GM23338 (cell line): Measurements from ENCODE around the gene CMC2. TPM values are rescaled to one million over a fixed set of nuclear protein-coding genes. Genes with fewer than 3 reads are reported as not detected.

ENCODE experiments used
- ATAC-seq: fragments of 200-7000 bp; cut with Tn5 transposase; 3 replicates; pipeline ENCODE4 v1.9.1; 2020
- DNase-seq: peaks from one replicate; pipeline ENCODE4 v3.0.0-alpha.2; 2015; ENCODE audit warnings: low spot score
- H2AFZ ChIP-seq: fragments of 200-600 bp; sonication (generic); 2 replicates; pipeline ENCODE4 v1.8.0; 2016; ENCODE audit warnings: antibody characterized with exemption, mild to moderate bottlenecking, moderate library complexity
- H3F3A ChIP-seq: fragments of 200-600 bp; sonication (generic); replicated peaks from 2 replicates; pipeline ENCODE4 v1.8.0; 2017; ENCODE audit warnings: antibody characterized with exemption, mixed run types, low read depth
- H3K27ac ChIP-seq: fragments of 200-600 bp; sonication (generic); 2 replicates; pipeline ENCODE4 v1.6.1; 2016; ENCODE audit warnings: low read depth
- H3K27me3 ChIP-seq: fragments of 200-600 bp; sonication (generic); 2 replicates; pipeline ENCODE4 v1.8.0; 2016; ENCODE audit warnings: mild to moderate bottlenecking, mixed run types, moderate library complexity; ENCODE audit not compliant: insufficient read depth
- H3K36me3 ChIP-seq: fragments of 200-600 bp; sonication (generic); 2 replicates; pipeline ENCODE4 v1.8.0; 2016; ENCODE audit warnings: mild to moderate bottlenecking; ENCODE audit not compliant: insufficient read depth
- H3K4me1 ChIP-seq: fragments of 200-600 bp; sonication (generic); 2 replicates; pipeline ENCODE4 v1.8.0; 2016; ENCODE audit warnings: mild to moderate bottlenecking, moderate library complexity; ENCODE audit not compliant: insufficient read depth
- H3K4me2 ChIP-seq: fragments of 200-600 bp; sonication (generic); 2 replicates; pipeline ENCODE4 v1.7.1; 2017; ENCODE audit warnings: mixed run types
- H3K4me3 ChIP-seq: fragments of 200-600 bp; sonication (generic); 2 replicates; pipeline ENCODE4 v1.6.1; 2016; ENCODE audit warnings: mixed run types
- H3K79me2 ChIP-seq: fragments of 200-600 bp; sonication (generic); replicated peaks from 2 replicates; pipeline ENCODE4 v1.8.0; 2017; ENCODE audit warnings: mild to moderate bottlenecking; ENCODE audit not compliant: insufficient read depth
- H3K9me2 ChIP-seq: fragments of 200-600 bp; sonication (generic); 2 replicates; pipeline ENCODE4 v1.8.0; 2017; ENCODE audit not compliant: insufficient read depth
- H4K20me1 ChIP-seq: fragments of 200-600 bp; sonication (generic); replicated peaks from 2 replicates; pipeline ENCODE4 v1.8.0; 2017; ENCODE audit warnings: mild to moderate bottlenecking; ENCODE audit not compliant: insufficient read depth
- H3K27ac Mint-ChIP-seq: 2 replicates; pipeline ENCODE4 v1.8.0; 2020; ENCODE audit warnings: inconsistent platforms, mild to moderate bottlenecking, moderate library complexity, mixed read lengths
- H3K27me3 Mint-ChIP-seq: 3 replicates; pipeline ENCODE4 v1.8.0; 2022; ENCODE audit warnings: low read depth, mild to moderate bottlenecking, moderate library complexity, mixed read lengths, inconsistent platforms; ENCODE audit not compliant: insufficient read depth, poor library complexity
- H3K36me3 Mint-ChIP-seq: 3 replicates; pipeline ENCODE4 v1.8.0; 2021; ENCODE audit warnings: low read depth, mild to moderate bottlenecking, inconsistent platforms, moderate library complexity, mixed read lengths
- H3K4me1 Mint-ChIP-seq: 3 replicates; pipeline ENCODE4 v1.8.0; 2020; ENCODE audit warnings: mild to moderate bottlenecking, inconsistent platforms, mixed read lengths
- H3K4me3 Mint-ChIP-seq: 3 replicates; pipeline ENCODE4 v1.8.0; 2021; ENCODE audit warnings: moderate library complexity, mild to moderate bottlenecking, inconsistent platforms, mixed read lengths
- H3K9me3 Mint-ChIP-seq: 3 replicates; pipeline ENCODE4 v1.8.0; 2020; ENCODE audit warnings: moderate library complexity, mild to moderate bottlenecking, inconsistent platforms, mixed read lengths
- CREB1 ChIP-seq: fragments of 250-450 bp; sonication (Bioruptor Pico); IDR thresholded peaks from 2 replicates; pipeline ENCODE4 v1.5.0; 2020; ENCODE audit warnings: low read depth, mild to moderate bottlenecking, moderate library complexity
- EZH2 ChIP-seq: fragments of 200-600 bp; sonication (generic); IDR thresholded peaks from one replicate; pipeline ENCODE4 v1.8.0; 2017; ENCODE audit warnings: antibody characterized with exemption, mild to moderate bottlenecking, low read depth; ENCODE audit not compliant: unreplicated experiment
- EZH2phosphoT487 ChIP-seq: fragments of 200-600 bp; sonication (generic); IDR thresholded peaks from one replicate; pipeline ENCODE4 v1.8.1; 2018; ENCODE audit warnings: antibody characterized with exemption; ENCODE audit not compliant: unreplicated experiment
- JUNB ChIP-seq: IDR thresholded peaks from one replicate; pipeline ENCODE4 v1.6.1; 2016; ENCODE audit warnings: antibody characterized with exemption; ENCODE audit not compliant: unreplicated experiment
- NANOG ChIP-seq: IDR thresholded peaks from 2 replicates; pipeline ENCODE4 v1.6.1; 2016; ENCODE audit warnings: antibody characterized with exemption, borderline replicate concordance
- POLR2AphosphoS5 ChIP-seq: IDR thresholded peaks from 2 replicates; pipeline ENCODE4 v1.6.1; 2016; ENCODE audit warnings: antibody characterized with exemption, low read depth
- REST ChIP-seq: IDR thresholded peaks from one replicate; pipeline ENCODE4 v1.6.1; 2018; ENCODE audit warnings: antibody characterized with exemption; ENCODE audit not compliant: unreplicated experiment
- STAT1 ChIP-seq: IDR thresholded peaks from one replicate; pipeline ENCODE4 v1.6.1; 2016; ENCODE audit warnings: antibody characterized with exemption; ENCODE audit not compliant: unreplicated experiment
- ZNF114 ChIP-seq: fragments of 250-450 bp; sonication (Bioruptor Pico); IDR thresholded peaks from 2 replicates; pipeline ENCODE4 v1.5.0; 2020; ENCODE audit warnings: mild to moderate bottlenecking, moderate library complexity
- ZNF331 ChIP-seq: fragments of 250-450 bp; sonication (Bioruptor Pico); IDR thresholded peaks from 2 replicates; pipeline ENCODE4 v1.5.0; 2020; ENCODE audit warnings: low read depth, mild to moderate bottlenecking, moderate library complexity
- ZNF462 ChIP-seq: fragments of 250-450 bp; sonication (Bioruptor Pico); IDR thresholded peaks from 2 replicates; pipeline ENCODE4 v1.5.0; 2020; ENCODE audit warnings: mild to moderate bottlenecking, moderate library complexity
- polyA plus RNA-seq: library from polyadenylated mRNA; unstranded; fragments of >200 nt; fragmentation: Nextera tagmentation; extraction: Ambion mirVana; gene quantifications from 2 replicates; pipeline ENCODE4 v1.2.1, GENCODE V29; 2016
- total RNA-seq: library from RNA; depleted of rRNA; stranded (reverse); fragments of >200 nt; shearing (Covaris generic); gene quantifications from 2 replicates; pipeline ENCODE4 v1.2.3, GENCODE V29; 2014
- TF ChIP-seq, protein P1 (sequence below), 2 experiments: fragments of 200-600 bp in 1 of 2; sonication (generic) in 1 of 2; conservative IDR thresholded peaks; 2 replicates each; pipeline versions ENCODE4 v1.5.1 to v1.6.1; 2016 to 2017; ENCODE audit warnings: antibody characterized with exemption in 2 of 2, low read depth in 2 of 2, mild to moderate bottlenecking in 2 of 2, moderate library complexity in 1 of 2
- TF ChIP-seq, protein P2 (sequence below): IDR thresholded peaks from 2 replicates; pipeline ENCODE4 v1.6.1; 2016; ENCODE audit warnings: antibody characterized with exemption

Gene CMC2
- total and polyA plus RNA-seq, 2 experiments from 2014 or later, result 35.7 to 211 TPM

DNA sequence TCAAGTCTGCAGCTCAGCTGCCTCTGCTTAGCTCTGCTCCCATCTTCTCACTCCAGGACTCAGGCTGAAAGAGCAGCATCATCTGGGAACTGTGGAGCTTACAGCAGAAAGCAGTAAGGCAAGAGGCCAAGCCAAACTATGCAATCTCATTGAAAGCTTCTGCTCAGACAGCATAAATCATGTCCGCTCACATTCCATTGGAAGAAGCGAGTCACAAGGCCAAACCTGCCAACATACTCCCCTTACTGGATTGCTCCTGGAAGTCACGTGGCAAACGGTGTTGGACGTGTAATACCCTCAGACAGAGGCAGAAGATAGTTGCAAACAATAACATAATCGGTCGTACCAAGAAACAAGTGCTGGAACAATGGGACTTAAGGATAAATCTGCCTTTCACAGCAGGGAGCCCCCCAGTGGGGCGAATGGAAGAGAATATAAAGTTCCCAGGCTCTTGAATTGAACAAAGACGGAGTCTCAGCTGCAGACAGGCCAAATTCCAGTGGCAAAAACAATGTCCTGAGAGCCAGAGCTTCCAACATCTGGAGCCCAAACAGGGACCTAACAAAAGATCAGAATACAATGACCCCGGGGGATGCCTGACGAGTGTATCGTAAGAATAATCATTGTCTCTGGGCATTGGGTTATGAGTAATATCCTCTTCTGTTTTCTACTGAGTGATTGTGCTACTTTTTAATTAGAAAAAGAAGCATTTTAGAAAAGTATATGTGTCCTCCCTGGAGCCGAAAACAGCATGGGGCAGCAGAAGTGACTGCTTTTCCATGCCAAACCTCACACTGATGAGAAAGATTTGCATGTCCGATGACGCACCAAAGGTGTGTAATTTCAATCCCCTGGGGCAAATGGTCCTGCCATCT is 68.4 kb downstream of the CMC2 start:
- H2AFZ ChIP-seq, result no peak overlapping the region
- ATAC-seq (peak; percentile 83), DNase-seq (peak; percentile 70)
- Mint-ChIP-seq H3K27me3 (peaks cover 19% of the 10 kb centered on the region), H3K27ac (no peak overlapping the region), H3K9me3 (no peaks in the 10 kb centered on the region), H3K36me3 (no peaks in the 10 kb centered on the region), H3K4me1 (peaks cover 12% of the 10 kb centered on the region; the same call in 2 of the 3 replicates), H3K4me3 (no peak overlapping the region)
- H3K9me2 ChIP-seq, result peaks cover 3% of the 10 kb centered on the region; the same call in 1 of the 2 replicates
- 0 out of 2 replicates have a peak, but pooled peaks cover 3% of the 10 kb centered on the region for H4K20me1 ChIP-seq
- H3K27me3 ChIP-seq, result peaks cover 20% of the 10 kb centered on the region
- H3K79me2 ChIP-seq, result no peaks in the 10 kb centered on the region
- no peak overlapping the region for H3K4me3 ChIP-seq
- H3K27ac ChIP-seq, result no peak overlapping the region
- no peaks in the 10 kb centered on the region for H3K36me3 ChIP-seq
- H3F3A ChIP-seq, result no peaks in the 10 kb centered on the region
- no peak overlapping the region for H3K4me2 ChIP-seq
- TF ChIP-seq JUNB (no peak), REST (no peak), NANOG (no peak), CREB1 (CRISPR knock-in tag) (no peak), POLR2AphosphoS5 (no peak), ZNF114 (no peak), STAT1 (no peak), EZH2 (no peak), ZNF331 (CRISPR knock-in tag) (no peak), EZH2phosphoT487 (no peak), ZNF462 (CRISPR knock-in tag) (no peak)
- TF ChIP-seq, protein P1, sequence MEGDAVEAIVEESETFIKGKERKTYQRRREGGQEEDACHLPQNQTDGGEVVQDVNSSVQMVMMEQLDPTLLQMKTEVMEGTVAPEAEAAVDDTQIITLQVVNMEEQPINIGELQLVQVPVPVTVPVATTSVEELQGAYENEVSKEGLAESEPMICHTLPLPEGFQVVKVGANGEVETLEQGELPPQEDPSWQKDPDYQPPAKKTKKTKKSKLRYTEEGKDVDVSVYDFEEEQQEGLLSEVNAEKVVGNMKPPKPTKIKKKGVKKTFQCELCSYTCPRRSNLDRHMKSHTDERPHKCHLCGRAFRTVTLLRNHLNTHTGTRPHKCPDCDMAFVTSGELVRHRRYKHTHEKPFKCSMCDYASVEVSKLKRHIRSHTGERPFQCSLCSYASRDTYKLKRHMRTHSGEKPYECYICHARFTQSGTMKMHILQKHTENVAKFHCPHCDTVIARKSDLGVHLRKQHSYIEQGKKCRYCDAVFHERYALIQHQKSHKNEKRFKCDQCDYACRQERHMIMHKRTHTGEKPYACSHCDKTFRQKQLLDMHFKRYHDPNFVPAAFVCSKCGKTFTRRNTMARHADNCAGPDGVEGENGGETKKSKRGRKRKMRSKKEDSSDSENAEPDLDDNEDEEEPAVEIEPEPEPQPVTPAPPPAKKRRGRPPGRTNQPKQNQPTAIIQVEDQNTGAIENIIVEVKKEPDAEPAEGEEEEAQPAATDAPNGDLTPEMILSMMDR (conservative IDR thresholded peaks at IDR 0.05; ENCODE audit: low read depth in 2 of 2), result no peak
- TF ChIP-seq, protein P2, sequence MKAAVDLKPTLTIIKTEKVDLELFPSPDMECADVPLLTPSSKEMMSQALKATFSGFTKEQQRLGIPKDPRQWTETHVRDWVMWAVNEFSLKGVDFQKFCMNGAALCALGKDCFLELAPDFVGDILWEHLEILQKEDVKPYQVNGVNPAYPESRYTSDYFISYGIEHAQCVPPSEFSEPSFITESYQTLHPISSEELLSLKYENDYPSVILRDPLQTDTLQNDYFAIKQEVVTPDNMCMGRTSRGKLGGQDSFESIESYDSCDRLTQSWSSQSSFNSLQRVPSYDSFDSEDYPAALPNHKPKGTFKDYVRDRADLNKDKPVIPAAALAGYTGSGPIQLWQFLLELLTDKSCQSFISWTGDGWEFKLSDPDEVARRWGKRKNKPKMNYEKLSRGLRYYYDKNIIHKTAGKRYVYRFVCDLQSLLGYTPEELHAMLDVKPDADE, result no peak
- H3K4me1 ChIP-seq, result no peaks in the 10 kb centered on the region
